AML-193 (cell line): ENCODE measurements around the gene THRB.

Source experiments
- DNase-seq, 2 experiments: peaks; one replicate each; lab custom pipeline; 2025; lab: John Stamatoyannopoulos, UW

Gene THRB

GRCh38 chr3:24377218-24377993 is 117.2 kb downstream of the THRB start:
- no peak for DNase-seq

- no peak for DNase-seq
Measured at GRCh38 chr3:24375947-24376384, 118.7 kb downstream of the THRB start.

- no peak for DNase-seq
Measured at GRCh38 chr3:24374801-24375200, 119.8 kb downstream of the THRB start.

GRCh38 chr3:24373198-24373959 is 121.3 kb downstream of the THRB start:
- no peak for DNase-seq

- no peak for DNase-seq
Measured at GRCh38 chr3:24372559-24373197, 122.0 kb downstream of the THRB start.

- DNase-seq, result no peak
Measured at GRCh38 chr3:24370352-24371090, 124.1 kb downstream of the THRB start.

GRCh38 chr3:24368605-24369004 is 126.0 kb downstream of the THRB start:
- DNase-seq, result no peak

- no peak for DNase-seq
Measured at GRCh38 chr3:24367664-24368264, 126.9 kb downstream of the THRB start.

- DNase-seq, result no peak
Measured at GRCh38 chr3:24367216-24367615, 127.4 kb downstream of the THRB start.

GRCh38 chr3:24365168-24365567 is 129.5 kb downstream of the THRB start:
- no peak for DNase-seq

- no peak for DNase-seq
Measured at GRCh38 chr3:24364359-24364758, 130.3 kb downstream of the THRB start.

GRCh38 chr3:24363242-24363641 is 131.4 kb downstream of the THRB start:
- no peak for DNase-seq

- DNase-seq, result no peak
Measured at GRCh38 chr3:24361623-24362022, 133.0 kb downstream of the THRB start.

- DNase-seq, result no peak
Measured at GRCh38 chr3:24360957-24361356, 133.7 kb downstream of the THRB start.

- DNase-seq, result no peak
Measured at GRCh38 chr3:24359645-24360462, 134.8 kb downstream of the THRB start.

- no peak for DNase-seq
Measured at GRCh38 chr3:24359102-24359501, 135.5 kb downstream of the THRB start.

GRCh38 chr3:24357635-24358034 is 137.0 kb downstream of the THRB start:
- DNase-seq, result no peak

- DNase-seq, result no peak
Measured at GRCh38 chr3:24355806-24356205, 138.8 kb downstream of the THRB start.

- no peak for DNase-seq
Measured at GRCh38 chr3:24354230-24354629, 140.4 kb downstream of the THRB start.

- no peak for DNase-seq
Measured at GRCh38 chr3:24352893-24353553, 141.6 kb downstream of the THRB start.
